Measurements from ENCODE around the gene TESK1.

TESK1 gene

DNA sequence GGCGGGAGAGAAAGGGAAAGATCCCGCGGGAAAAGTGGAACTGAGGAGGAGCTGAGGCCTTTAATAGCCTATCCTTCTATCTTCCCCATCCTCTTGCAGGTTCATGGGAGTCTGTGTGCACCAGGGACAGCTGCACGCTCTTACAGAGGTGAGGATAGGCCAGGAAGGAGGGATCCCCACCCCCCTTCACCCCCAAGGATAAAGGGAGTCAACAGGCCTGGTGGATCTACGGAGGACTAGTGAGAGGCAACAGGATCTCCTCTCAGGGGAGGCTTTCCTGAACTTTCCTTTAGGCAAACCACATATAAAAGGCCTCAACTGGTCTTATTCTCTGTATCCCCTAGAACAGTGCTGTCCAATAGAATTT lies 1.1 kb downstream of the TESK1 start:
- Histone ChIP-seq H3K4me1 (peaks cover 2% of the 10 kb centered on the region), H3K9me3 (ENCODE audit: control insufficient read depth, low read length) (no peaks in the 10 kb centered on the region), H3K79me2 (no peaks in the 10 kb centered on the region)

GRCh38 chr9:35606726-35607125 lies 1.7 kb downstream of the TESK1 start:
- Histone ChIP-seq H2AFZ (no peak overlapping the region), H3K4me3 (ENCODE audit: low read depth, low read length) (no peak overlapping the region), H3K36me3 (ENCODE audit: control insufficient read depth, insufficient read depth, low read length) (no peaks in the 10 kb centered on the region), H3K79me2 (no peaks in the 10 kb centered on the region), H3K9ac (no peak overlapping the region), H3K4me1 (peaks cover 2% of the 10 kb centered on the region), H3K27ac (no peak overlapping the region), H3K27me3 (ENCODE audit: control insufficient read depth, insufficient read depth, low read length) (no peaks in the 10 kb centered on the region), H3K4me2 (ENCODE audit: low read length) (no peak overlapping the region), H3K9me3 (ENCODE audit: control insufficient read depth, low read length) (no peaks in the 10 kb centered on the region)
- TF ChIP-seq, protein P1, sequence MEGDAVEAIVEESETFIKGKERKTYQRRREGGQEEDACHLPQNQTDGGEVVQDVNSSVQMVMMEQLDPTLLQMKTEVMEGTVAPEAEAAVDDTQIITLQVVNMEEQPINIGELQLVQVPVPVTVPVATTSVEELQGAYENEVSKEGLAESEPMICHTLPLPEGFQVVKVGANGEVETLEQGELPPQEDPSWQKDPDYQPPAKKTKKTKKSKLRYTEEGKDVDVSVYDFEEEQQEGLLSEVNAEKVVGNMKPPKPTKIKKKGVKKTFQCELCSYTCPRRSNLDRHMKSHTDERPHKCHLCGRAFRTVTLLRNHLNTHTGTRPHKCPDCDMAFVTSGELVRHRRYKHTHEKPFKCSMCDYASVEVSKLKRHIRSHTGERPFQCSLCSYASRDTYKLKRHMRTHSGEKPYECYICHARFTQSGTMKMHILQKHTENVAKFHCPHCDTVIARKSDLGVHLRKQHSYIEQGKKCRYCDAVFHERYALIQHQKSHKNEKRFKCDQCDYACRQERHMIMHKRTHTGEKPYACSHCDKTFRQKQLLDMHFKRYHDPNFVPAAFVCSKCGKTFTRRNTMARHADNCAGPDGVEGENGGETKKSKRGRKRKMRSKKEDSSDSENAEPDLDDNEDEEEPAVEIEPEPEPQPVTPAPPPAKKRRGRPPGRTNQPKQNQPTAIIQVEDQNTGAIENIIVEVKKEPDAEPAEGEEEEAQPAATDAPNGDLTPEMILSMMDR (IDR thresholded peaks at IDR 0.05), result no peak

More for the DNA sequence above, 1.1 kb downstream of the TESK1 start:
- no peaks in the 10 kb centered on the region for H3K36me3 ChIP-seq (ENCODE audit: control insufficient read depth, insufficient read depth, low read length)
- TF ChIP-seq, protein P1 (IDR thresholded peaks at IDR 0.05), result no peak
- no peaks in the 10 kb centered on the region for H3K27me3 ChIP-seq (ENCODE audit: control insufficient read depth, insufficient read depth, low read length)
- H3K4me2 ChIP-seq (ENCODE audit: low read length), result peak overlapping the region; percentile 89
- no peak overlapping the region for H2AFZ ChIP-seq
- no peak overlapping the region for H3K27ac ChIP-seq
- H3K4me3 ChIP-seq (ENCODE audit: low read depth, low read length), result peak overlapping the region; percentile 74
- no peak overlapping the region for H3K9ac ChIP-seq

DNA sequence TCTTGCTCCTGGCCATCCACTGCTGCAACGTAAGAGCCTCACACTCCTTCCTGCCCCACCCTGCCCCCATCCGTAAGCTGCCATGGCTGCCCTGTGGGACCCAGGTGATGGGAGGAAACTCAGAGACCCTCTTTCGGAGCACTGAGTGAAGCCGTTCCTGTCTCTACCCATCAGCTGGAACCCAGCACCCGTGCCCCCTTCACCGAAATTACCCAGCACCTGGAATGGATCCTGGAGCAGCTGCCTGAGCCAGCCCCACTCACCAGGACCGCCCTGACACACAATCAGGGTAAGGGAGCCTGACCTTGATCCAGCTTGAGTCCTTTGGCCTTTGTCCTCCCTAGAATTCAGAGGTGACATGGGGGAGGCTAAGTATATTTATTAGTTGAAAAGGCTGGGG lies 3.2 kb downstream of the TESK1 start:
- H3K4me1 ChIP-seq, result peaks cover 2% of the 10 kb centered on the region
- no peaks in the 10 kb centered on the region for H3K79me2 ChIP-seq
- no peak overlapping the region for H3K9ac ChIP-seq
- no peaks in the 10 kb centered on the region for H3K9me3 ChIP-seq (ENCODE audit: control insufficient read depth, low read length)
- TF ChIP-seq, protein P1 (IDR thresholded peaks at IDR 0.05), result no peak
- no peak overlapping the region for H3K27ac ChIP-seq
- H2AFZ ChIP-seq, result no peak overlapping the region
- no peaks in the 10 kb centered on the region for H3K36me3 ChIP-seq (ENCODE audit: control insufficient read depth, insufficient read depth, low read length)
- no peak overlapping the region for H3K4me2 ChIP-seq (ENCODE audit: low read length)
- H3K4me3 ChIP-seq (ENCODE audit: low read depth, low read length), result no peak overlapping the region
- no peaks in the 10 kb centered on the region for H3K27me3 ChIP-seq (ENCODE audit: control insufficient read depth, insufficient read depth, low read length)

- H3K9me3 ChIP-seq (ENCODE audit: control insufficient read depth, low read length), result no peaks in the 10 kb centered on the region
- no peaks in the 10 kb centered on the region for H3K79me2 ChIP-seq
- H3K27ac ChIP-seq, result no peak overlapping the region
- no peak overlapping the region for H2AFZ ChIP-seq
- no peaks in the 10 kb centered on the region for H3K36me3 ChIP-seq (ENCODE audit: control insufficient read depth, insufficient read depth, low read length)
- H3K4me3 ChIP-seq (ENCODE audit: low read depth, low read length), result no peak overlapping the region
- peaks cover 2% of the 10 kb centered on the region for H3K4me1 ChIP-seq
- H3K9ac ChIP-seq, result no peak overlapping the region
- TF ChIP-seq, protein P1 (IDR thresholded peaks at IDR 0.05), result no peak
- H3K27me3 ChIP-seq (ENCODE audit: control insufficient read depth, insufficient read depth, low read length), result no peaks in the 10 kb centered on the region
- H3K4me2 ChIP-seq (ENCODE audit: low read length), result no peak overlapping the region
Measured at GRCh38 chr9:35609001-35609819, 4.1 kb downstream of the TESK1 start.

DNA sequence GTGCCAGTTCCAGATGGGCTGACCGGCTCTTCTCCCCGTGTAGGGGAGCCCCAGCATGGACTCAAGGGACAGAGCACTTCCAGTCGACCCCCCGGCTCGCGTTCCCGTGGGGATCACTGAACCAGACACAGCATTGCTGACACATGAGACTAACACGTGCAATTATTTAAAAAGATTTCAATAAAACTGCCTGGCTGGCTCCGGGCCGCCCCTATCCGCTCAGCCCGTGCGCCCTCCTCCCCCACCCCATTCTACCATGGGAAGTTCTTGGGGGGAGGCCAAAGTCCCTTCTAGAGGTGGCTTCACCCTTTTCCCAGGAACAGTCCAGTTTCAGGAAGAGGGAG lies 4.7 kb downstream of the TESK1 start:
- H3K36me3 ChIP-seq (ENCODE audit: control insufficient read depth, insufficient read depth, low read length), result no peaks in the 10 kb centered on the region
- no peak overlapping the region for H3K27ac ChIP-seq
- H2AFZ ChIP-seq, result no peak overlapping the region
- H3K9me3 ChIP-seq (ENCODE audit: control insufficient read depth, low read length), result no peaks in the 10 kb centered on the region
- no peak overlapping the region for H3K4me2 ChIP-seq (ENCODE audit: low read length)
- H3K9ac ChIP-seq, result no peak overlapping the region
- H3K4me1 ChIP-seq, result peaks cover 2% of the 10 kb centered on the region
- no peaks in the 10 kb centered on the region for H3K27me3 ChIP-seq (ENCODE audit: control insufficient read depth, insufficient read depth, low read length)
- H3K79me2 ChIP-seq, result no peaks in the 10 kb centered on the region
- TF ChIP-seq, protein P1 (IDR thresholded peaks at IDR 0.05), result no peak
- no peak overlapping the region for H3K4me3 ChIP-seq (ENCODE audit: low read depth, low read length)

All from parathyroid adenoma (tissue), 2 donors.